Dermis microvascular lymphatic vessel endothelial cell (primary cell): Measurements from ENCODE around the gene GJA4. TPM values are rescaled to one million over a fixed set of nuclear protein-coding genes. Genes with fewer than 3 reads are reported as not detected.
"Not testable (repeated sequence)": the region's sequence is repeated elsewhere in the genome, so short reads cannot be mapped to it uniquely, and the experiment has no call there.

Experiments
- DNase-seq, 2 donors: peaks; one replicate each; pipeline versions ENCODE4 v3.0.0 to v3.0.0-alpha.2; 2010; ENCODE audit warnings: low read depth in 2 of 2
- total RNA-seq: library from RNA; depleted of rRNA; stranded (reverse); fragments of >200 nt; gene quantifications from 2 replicates; pipeline ENCODE4 v1.2.1, GENCODE V29; 2014

Gene GJA4
- total RNA-seq, 1 donor from 2014 or later, result 62.4 TPM

GRCh38 chr1:34787461-34788420, 5.1 kb upstream of the GJA4 start:
- DNase-seq, result peak; percentile 25 to 71

DNA sequence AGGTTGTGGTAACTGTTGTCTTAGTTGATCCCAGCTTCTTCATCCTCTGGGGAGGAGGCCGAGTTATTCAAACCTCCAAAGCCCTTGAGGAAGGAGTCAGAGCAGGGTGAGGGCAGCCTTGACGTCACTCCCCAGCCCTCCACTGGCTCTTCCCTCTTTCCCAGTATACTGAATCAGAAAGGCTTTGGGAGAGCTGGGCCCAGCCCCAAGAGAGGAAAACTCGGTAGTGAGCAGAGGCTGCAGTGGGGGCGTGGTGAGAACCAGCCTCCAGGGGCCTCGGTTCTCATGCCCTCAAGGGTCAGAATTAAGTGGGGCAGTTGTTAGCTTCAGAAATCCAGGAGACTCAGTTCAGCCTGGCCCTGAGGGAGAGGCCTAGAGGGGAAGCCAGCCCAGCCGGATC, 1.8 kb upstream of the GJA4 start:
- no peak for DNase-seq

GRCh38 chr1:34792424-34792823, 375 bp upstream of the GJA4 start:
- no peak for DNase-seq

DNA sequence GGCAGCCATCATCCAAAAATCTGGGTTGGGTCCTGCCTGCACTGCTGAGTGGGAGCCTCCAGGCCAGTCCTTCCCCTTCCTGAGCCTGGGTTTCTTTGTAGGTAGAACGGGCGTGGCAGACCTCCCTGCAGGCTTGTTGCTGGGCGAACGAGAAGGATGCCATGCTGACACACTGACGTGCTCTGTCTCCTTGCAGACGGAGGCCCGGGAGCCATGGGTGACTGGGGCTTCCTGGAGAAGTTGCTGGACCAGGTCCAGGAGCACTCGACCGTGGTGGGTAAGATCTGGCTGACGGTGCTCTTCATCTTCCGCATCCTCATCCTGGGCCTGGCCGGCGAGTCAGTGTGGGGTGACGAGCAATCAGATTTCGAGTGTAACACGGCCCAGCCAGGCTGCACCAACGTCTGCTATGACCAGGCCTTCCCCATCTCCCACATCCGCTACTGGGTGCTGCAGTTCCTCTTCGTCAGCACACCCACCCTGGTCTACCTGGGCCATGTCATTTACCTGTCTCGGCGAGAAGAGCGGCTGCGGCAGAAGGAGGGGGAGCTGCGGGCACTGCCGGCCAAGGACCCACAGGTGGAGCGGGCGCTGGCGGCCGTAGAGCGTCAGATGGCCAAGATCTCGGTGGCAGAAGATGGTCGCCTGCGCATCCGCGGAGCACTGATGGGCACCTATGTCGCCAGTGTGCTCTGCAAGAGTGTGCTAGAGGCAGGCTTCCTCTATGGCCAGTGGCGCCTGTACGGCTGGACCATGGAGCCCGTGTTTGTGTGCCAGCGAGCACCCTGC, 1.4 kb downstream of the GJA4 start:
- no peak for DNase-seq

GRCh38 chr1:34794790-34795180, 2.0 kb downstream of the GJA4 start:
- no peak for DNase-seq

GRCh38 chr1:34795916-34796315, 3.1 kb downstream of the GJA4 start:
- no peak for DNase-seq

- no peak for DNase-seq
Observed at GRCh38 chr1:34796990-34797389, 4.2 kb downstream of the GJA4 start.

DNA sequence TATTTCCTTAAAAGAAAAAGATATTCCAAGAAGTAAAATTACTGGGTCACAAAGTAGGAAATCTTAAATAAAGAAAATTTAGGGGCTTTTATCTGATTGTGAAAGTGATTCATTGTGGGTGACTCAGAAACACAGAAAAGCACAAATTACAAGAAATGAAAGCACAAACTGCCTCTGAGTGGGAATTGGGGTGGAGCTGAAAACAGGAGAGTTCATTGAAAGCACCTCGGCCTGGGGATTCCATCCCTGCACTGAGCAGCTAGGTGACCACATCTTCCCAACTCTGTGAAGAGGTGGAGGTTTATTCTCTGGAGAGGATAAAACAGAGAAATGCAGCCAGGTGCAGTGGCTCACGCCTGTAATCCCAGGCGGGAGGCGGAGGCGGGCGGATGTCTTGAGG, 7.4 kb downstream of the GJA4 start:
- no peak for DNase-seq

- no peak for DNase-seq
Observed at GRCh38 chr1:34803770-34804169, 11.0 kb downstream of the GJA4 start.

DNA sequence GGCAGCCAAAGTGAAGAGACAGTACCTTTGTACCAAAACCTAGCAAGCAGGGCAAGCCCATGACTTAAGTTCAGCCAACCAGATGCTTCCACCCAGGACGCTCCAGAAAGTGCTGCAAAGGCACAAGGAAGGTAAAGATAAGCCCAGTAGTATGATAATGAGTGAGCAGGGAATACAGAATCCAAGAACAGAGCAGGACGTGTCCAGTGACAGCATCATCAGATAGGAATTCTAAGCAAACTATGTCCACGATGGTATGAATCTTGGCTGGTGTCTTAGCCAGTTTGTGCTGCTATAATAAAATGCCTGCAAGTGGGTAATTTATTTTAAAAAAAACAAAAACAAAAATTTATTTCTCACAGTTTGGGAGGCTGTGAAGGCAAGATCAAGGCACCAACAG, 13.6 kb downstream of the GJA4 start:
- no peak for DNase-seq

- DNase-seq, result no peak
Observed at GRCh38 chr1:34808051-34808810, 15.4 kb downstream of the GJA4 start.

DNA sequence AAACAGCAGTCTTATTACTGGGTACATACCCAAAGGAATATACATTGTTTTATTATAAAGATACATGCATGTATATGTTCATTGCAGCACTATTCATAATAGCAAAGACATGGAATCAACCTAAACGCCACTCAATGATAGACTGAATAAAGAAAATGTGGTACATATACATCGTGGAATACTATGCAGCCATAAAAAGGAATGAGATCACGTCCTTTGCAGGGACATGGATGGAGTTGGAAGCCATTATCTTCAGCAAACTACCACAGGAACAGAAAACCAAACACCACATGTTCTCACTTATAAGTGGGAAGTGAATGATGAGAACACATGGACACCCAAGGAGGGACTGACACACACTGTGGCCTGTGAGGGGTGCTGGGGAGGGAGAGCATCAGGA, 18.0 kb downstream of the GJA4 start:
- not testable (repeated sequence) for DNase-seq

- no peak for DNase-seq
Observed at GRCh38 chr1:34816332-34816731, 23.5 kb downstream of the GJA4 start.

- no peak for DNase-seq
Observed at GRCh38 chr1:34816778-34817177, 24.0 kb downstream of the GJA4 start.

DNA sequence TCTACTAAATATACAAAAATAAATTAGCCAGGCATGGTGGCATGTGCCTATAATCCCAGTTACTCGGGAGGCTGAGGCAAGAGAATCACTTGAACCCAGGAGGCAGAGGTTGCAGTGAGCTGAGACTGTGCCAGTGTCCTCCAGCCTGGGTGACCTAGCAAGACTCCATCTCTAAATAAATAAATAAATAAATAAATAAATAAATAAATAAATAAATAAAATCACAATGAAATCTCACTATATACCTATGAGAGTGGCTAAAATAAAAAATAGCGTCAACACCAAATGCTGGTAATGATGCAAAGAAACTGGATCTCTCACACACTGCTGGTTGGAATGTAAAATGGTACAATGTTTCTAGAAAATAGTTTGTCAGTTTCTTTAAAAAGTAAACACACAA, 26.1 kb downstream of the GJA4 start:
- DNase-seq, result not testable (repeated sequence)

DNA sequence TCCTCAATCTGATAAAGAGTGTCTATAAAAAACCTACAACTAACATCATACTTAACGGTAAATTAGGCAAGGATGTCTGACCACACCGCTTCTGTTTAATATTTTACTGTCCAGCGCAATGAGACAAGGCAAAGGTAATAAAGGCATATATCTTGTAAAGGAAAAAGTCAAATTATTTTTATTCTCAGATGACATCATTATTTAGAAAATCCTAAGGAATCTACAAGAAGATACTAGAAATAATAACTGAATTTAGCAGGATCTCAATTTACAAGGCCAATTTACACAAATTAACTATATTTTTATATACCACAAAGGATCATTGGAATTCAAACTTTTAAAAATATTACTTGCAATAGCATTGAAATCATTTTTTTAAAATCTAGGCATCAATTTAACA, 29.4 kb downstream of the GJA4 start:
- no peak for DNase-seq

DNA sequence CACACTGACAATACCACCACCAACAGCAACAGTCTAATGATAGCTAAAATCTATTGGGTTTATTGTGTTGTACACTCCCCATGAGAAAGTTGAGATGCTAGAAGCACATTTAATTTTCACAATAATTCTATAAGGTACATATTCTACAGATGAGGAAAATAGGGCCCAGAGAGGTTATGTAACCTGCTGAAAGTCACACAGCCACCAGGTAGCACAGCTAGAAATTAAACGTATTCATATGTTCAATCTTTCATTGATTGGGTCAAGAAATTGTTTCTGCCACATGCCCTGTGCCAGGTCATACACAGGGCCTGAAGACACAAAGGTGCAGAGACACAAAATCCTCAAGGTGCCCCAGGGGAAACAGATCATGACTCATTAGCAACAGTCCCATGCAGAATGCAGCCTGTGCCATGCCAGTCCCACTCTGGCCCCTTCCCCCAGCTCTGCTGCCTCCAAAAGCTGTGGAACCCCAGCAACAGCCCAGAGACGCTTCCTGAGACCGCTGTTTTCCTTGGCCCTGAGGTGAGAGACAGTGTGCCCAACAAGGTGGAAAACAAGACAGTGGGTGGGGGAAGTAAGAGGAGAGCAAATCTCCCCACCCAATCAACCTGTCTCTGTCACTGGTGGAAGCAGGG, 32.1 kb downstream of the GJA4 start:
- no peak for DNase-seq

- DNase-seq, result peak; percentile 86 to 98
Observed at GRCh38 chr1:34825455-34826091, 32.8 kb downstream of the GJA4 start.

DNA sequence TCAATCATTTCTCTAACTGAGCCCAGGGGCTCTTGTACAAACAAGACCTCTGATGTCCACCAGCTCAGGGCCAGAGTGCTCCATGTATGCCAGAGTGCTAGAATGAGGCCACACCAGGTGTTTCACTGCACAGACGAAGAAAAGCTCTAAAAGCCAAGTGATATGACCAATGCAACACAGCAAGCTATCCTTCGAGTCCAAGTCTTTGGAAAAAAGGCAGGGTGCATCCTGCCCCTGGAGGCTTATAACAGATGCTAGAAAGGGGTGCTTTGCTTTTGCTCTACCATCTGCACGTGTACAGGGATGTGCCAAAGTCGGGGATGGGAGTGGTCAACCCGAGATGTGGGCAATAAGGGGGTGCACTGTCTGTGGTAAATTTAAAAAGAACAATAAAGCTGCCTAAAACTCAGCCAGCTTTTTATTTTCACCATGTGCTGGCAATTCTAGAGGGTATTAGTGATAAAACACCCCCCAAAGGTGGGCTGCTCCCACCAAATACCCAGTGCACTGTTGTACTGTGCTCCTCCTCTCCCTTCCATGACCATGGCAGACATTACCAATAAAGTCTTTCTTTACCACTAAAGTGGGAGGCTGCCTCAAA, 34.6 kb downstream of the GJA4 start:
- DNase-seq, result no peak

DNA sequence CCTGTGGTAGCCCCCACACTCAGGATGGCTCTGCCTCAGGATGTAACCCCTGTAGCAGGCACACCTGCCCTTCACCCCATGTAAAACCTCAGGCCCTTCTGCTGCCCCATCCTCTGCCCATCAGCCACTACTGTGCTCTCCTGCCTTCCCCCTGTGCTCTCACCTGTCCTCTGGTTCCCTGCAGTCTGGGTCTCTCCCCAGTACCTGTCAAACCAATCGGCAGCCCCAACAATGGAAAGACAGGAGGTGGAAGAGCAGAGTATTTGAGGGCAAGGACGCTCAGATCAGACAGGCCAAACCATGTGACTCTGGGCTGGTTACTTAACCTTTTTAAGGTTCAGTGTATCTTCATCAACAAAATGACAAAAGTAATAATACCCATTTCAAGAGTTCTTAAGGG, 35.8 kb downstream of the GJA4 start:
- no peak for DNase-seq
